Measurements from ENCODE around the gene CCDC15.
A peak's percentile ranks its signal among the peaks of the same experiment; 100 is the strongest.

Gene CCDC15

DNA sequence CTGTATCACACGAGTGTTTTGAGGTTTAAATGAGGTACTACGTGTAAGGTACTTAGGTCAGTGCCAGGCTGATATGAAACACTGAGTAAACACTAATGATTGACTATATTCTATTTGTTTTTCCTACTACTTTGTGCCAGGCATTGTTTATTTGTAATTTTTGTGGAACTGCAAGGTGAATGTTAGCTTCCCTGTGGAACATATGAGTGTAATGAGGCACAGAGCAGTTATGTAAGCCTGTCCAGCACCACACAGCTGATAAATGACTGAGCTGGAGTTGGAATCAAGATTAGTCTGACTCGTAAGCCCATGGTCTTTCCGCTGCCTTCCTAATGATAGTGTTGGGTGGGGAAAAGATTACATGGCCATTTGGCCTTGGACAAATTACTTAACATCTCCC, 115.0 kb downstream of the CCDC15 start:
- DNase-seq, result no peak

- no peak for DNase-seq
Observed at GRCh38 chr11:125069796-125070195, 115.8 kb downstream of the CCDC15 start.

DNA sequence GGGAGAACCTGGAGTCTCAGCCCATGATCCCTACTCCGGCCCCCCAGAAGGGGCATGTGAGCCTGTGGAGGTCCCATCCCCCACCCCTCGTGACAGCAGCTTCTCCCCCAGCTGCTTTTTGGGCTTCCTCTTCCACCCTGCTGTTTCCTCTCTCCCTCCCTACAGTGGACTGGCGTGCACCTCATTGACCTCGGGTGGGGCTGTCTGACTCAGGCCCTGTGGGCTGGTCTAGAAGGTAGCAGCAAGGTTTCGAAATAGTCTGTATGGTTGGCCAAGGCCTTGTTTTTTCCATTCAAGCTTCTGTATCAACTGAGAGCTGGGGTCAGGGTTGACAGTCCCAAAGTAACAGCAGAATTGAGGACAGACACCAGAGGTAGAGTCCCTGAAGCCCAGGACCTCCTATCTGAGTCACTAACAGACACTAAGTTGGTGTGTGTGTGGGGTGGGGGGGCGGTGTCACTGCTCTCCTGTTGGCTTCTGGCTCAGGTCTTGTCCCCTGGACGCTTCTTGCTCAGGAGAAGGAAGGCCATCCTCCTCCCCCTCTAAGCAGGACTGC, 116.8 kb downstream of the CCDC15 start:
- no peak for DNase-seq

DNA sequence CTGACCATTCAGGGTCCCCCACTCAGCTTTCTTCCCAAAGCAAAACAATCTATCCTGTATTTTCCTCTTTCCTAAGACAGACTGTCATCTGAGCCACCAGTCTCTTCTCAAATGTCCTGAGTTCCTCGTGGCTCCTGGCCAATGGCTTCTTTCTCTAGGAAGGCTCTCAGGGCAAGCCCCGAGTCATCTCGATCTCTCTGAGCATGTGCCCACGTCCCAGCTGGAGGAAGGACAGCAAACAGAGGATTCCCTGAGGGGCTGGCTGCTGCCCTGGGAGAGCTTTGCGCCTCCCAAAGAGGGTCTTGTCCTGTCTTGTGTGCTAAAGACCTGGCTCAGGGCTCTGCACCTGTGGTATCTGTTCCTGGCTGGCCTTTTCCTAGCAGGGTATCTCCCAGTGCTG, 117.4 kb downstream of the CCDC15 start:
- DNase-seq, result no peak

- no peak for DNase-seq
Observed at GRCh38 chr11:125071846-125072217, 117.8 kb downstream of the CCDC15 start.

- no peak for DNase-seq
Observed at GRCh38 chr11:125072218-125072960, 118.4 kb downstream of the CCDC15 start.

GRCh38 chr11:125072961-125073590, 119.1 kb downstream of the CCDC15 start:
- DNase-seq, result no peak

GRCh38 chr11:125073616-125074483, 119.8 kb downstream of the CCDC15 start:
- DNase-seq, result no peak

- DNase-seq, result no peak
Observed at GRCh38 chr11:125074511-125075241, 120.7 kb downstream of the CCDC15 start.

DNA sequence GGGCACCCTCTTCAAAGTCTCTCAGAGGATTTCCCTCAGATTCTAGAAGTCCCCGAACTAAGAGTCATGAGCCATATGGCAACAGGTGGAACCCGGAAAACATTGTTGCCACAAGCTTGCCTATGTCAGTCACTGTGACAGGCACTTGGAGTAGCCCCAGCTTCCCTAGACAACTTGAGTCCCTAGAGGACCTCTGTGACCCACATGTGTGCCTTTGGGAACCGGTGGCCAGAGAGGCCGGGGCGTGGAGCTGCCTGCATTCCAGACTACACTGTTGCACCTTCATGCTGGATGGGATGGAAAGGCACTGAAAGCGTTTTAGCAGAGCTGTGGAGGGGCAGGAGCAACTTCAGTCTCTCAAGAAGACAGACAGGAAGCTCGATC, 121.2 kb downstream of the CCDC15 start:
- peak in 1 of 2 experiments; percentile 58 for DNase-seq

DNA sequence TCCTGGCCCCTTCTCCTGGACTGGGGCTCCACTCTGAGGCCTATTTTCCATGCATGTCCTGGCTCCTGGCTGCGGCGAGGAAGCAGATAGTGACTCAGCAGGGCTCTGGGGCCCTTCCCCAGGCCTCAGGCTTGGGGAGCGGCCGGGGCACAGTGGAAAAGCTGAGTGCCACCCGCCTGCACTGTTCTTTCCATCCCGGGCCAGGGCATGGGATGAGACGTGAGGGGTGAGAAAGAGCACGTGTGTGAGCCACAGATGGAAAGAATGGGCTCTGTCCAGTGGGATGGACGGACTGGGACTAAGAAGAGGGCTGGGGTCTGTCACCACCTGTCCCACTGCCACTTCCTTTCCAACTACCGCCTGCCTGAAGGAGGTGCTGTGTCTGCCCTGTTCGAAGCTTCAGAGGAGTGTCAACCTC, 121.9 kb downstream of the CCDC15 start:
- DNase-seq, result no peak

GRCh38 chr11:125076378-125076945, 122.5 kb downstream of the CCDC15 start:
- no peak for DNase-seq

GRCh38 chr11:125078016-125078415, 124.0 kb downstream of the CCDC15 start:
- no peak for DNase-seq

- DNase-seq, result no peak
Observed at GRCh38 chr11:125078516-125079140, 124.6 kb downstream of the CCDC15 start.

DNA sequence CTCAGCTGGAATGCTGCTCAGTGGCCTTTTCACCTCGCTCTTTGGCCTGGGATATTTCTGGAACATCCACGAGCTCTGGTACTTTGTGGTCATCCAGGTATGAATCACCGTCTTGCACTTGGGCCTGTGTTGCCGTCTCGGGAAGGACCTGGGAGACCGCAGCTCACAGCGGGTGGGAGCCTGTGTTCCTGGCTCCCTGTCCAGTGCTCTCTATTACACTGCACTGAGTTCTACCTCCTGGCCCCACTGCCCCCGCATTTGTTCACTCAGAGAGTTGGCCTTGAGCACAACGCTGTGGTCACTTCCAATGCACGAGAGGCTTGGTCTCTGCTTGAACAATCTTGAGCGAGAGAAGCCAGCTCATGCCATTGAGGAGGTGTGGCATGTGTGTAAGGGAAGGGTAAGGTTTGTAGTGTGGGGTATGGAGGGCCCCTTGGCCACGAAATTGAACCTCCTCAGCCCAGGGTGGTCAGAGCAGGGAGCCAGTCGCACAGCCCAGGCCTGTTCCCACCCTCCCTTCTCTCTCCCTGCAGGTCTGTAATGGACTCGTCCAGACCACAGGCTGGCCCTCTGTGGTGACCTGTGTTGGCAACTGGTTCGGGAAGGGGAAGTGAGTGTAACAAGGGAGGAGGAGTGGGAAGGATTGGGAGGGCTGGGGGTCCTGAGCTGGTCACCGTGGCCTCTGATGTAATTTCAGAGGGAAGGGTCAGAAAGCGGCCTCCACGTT, 125.3 kb downstream of the CCDC15 start:
- DNase-seq, result no peak

DNA sequence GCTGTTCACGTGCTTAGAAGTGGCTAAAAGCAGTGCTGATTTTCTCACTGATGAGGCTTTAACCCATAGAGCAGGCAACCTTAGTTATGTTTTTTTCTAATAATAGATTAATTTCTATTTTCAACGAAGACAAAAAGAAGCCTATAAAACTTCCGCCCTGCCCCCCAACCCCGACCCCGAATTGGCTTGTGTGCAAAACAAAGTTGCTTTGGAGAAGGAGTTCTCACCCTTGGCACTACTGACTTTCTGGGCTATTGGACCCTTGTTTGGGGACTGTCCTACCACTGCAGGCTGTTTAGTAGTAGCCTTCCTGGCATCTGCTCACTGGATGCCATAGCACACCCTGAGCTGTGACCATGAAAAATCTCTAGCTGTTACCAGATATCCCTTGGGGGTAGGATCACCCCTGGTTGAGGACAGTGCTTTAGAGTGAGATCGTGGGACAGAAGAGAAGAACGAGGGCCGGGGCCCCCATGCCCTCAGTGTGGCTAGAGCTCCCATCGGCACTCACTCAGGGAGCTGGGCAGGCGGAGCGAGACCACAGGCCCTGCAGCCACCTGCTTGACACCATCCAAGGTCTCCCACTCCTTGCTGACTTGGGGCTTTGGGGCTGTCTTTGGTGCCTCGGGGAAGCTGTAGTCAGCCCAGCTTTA, 126.0 kb downstream of the CCDC15 start:
- no peak for DNase-seq

- DNase-seq, result no peak
Observed at GRCh38 chr11:125080531-125080911, 126.5 kb downstream of the CCDC15 start.

DNA sequence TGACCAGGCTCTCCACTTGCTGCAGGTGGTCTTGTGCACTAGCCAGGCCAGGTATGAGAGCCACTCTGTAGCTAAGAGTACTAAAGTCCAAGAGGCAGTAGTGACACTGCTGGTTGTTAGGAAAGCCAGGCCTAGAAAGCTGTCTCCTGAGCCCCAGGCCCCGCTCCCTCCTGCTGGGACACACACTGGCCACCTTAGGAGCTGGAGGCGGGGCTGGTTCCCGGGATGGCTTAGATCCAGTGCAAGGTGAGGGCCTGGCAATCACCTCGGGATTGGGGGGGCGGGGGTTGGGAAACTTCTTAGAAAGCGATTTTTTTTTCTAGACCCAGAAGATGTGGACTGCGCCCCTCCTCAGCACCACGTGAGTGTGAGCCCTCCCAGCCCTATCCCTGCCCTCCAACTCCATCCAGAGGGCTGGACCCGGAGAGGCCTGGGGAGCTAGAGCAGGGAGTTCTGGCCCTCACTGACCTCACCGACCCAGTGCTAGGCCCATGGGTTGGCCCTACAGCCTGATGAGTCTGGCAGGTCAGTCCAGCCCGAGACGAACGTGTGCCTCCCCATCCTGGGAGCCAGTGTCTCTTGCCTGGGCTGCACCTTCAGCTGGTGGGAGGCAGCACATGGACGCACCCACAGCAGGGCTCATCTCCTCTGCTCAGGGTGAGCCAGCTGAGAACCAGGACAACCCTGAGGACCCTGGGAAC, 127.2 kb downstream of the CCDC15 start:
- no peak for DNase-seq

GRCh38 chr11:125082040-125082439, 128.0 kb downstream of the CCDC15 start:
- DNase-seq, result no peak

Data from NCI-H524 (cell line).